ENCODE data around the gene CLCA1.
"Not testable (repeated sequence)": the region's sequence is repeated elsewhere in the genome, so short reads cannot be mapped to it uniquely, and the experiment has no call there.

The CLCA1 gene

GRCh38 chr1:86500714-86501113 is 32.0 kb downstream of the CLCA1 start:
- no peak for TF ChIP-seq CTCF (conservative IDR thresholded peaks at IDR 0.05; ENCODE audit: control insufficient read depth, insufficient read depth, low read depth, low read length)
- H3K4me3 ChIP-seq (ENCODE audit: control insufficient read depth, low read depth, low read length), result no peak overlapping the region
- DNase-seq (ENCODE audit: low read depth), result peak; percentile 30

GRCh38 chr1:86502125-86502646 is 33.5 kb downstream of the CLCA1 start:
- DNase-seq (ENCODE audit: low read depth), result peak; percentile 45
- TF ChIP-seq CTCF (conservative IDR thresholded peaks at IDR 0.05; ENCODE audit: control insufficient read depth, insufficient read depth, low read depth, low read length), result peak; percentile 36
- H3K4me3 ChIP-seq (ENCODE audit: control insufficient read depth, low read depth, low read length), result not testable (repeated sequence)

DNA sequence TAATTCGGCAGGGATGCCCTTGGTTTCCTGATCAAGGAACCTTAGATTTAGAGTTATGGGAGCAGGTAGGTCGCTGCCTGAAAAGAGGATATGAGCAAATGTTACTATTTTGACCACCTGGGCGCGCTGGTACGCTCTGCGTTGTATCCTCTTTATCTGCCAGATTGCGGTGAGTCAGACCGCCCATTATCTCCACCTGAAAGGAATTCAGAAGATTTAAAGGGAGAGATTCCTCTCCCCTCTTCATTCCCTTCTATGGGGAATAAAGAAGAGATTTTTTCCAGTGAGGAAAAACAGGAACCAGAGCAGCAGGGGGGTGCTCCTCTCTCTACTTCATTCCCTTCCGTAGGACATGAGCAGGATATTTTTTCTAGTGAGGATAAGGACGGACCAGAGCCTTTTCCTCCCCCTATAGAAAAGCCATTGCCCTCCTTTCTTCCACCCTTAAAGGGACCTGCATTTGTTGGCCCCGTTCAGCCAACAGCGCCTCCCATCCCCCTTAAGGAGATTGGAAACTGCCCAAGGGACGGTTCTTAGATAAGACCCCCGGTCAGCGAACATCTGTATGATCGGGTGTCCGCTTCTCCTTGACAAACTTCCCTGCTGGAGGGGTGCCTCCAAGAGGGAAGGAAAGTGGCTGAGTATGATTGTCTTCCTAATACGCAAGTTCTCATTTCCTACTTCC is 34.1 kb downstream of the CLCA1 start:
- DNase-seq (ENCODE audit: low read depth), result no peak
- TF ChIP-seq CTCF (conservative IDR thresholded peaks at IDR 0.05; ENCODE audit: control insufficient read depth, insufficient read depth, low read depth, low read length), result no peak
- no peak overlapping the region for H3K4me3 ChIP-seq (ENCODE audit: control insufficient read depth, low read depth, low read length)

DNA sequence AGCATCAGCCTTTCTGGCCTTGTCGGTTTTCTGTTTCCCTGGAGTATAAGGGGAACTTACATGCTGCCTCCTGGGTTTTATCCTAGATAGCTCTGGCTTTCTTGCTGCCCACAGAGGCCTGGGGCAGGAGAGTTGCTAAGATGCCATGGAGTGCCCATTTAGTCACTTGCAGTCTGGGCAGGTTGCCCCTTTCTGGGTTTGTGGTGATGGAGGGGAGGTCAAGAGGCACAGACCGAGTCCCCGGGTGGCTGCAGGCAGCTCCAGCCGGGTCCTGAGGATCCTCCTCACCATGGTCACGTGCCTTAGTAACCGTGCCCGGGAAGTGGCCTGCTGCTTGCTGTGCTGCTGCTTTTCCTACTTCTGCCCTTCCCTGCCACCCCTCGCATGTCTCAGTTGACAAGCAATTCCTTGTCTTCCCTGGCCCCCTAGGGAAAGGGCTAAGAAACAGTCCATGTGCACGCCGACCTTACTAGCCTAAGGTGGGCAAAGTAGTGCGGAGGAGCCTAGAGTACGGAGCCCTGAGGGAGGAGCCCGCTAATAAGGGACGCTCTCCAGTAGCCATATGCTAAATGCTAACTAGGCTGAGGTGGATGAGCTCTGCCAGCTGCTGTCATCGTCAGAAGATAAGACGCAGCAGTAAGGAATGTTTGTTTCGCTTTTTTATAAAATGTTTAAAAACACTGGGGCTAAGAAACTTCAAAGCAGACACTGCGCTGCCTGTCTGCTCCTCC is 34.8 kb downstream of the CLCA1 start:
- peak; percentile 22 for DNase-seq (ENCODE audit: low read depth)
- TF ChIP-seq CTCF (conservative IDR thresholded peaks at IDR 0.05; ENCODE audit: control insufficient read depth, insufficient read depth, low read depth, low read length), result no peak
- no peak overlapping the region for H3K4me3 ChIP-seq (ENCODE audit: control insufficient read depth, low read depth, low read length)

- H3K4me3 ChIP-seq (ENCODE audit: control insufficient read depth, low read depth, low read length), result no peak overlapping the region
- no peak for DNase-seq (ENCODE audit: low read depth)
- TF ChIP-seq CTCF (conservative IDR thresholded peaks at IDR 0.05; ENCODE audit: control insufficient read depth, insufficient read depth, low read depth, low read length), result no peak
These were observed 35.4 kb downstream of the CLCA1 start for GRCh38 chr1:86504137-86504479.

DNA sequence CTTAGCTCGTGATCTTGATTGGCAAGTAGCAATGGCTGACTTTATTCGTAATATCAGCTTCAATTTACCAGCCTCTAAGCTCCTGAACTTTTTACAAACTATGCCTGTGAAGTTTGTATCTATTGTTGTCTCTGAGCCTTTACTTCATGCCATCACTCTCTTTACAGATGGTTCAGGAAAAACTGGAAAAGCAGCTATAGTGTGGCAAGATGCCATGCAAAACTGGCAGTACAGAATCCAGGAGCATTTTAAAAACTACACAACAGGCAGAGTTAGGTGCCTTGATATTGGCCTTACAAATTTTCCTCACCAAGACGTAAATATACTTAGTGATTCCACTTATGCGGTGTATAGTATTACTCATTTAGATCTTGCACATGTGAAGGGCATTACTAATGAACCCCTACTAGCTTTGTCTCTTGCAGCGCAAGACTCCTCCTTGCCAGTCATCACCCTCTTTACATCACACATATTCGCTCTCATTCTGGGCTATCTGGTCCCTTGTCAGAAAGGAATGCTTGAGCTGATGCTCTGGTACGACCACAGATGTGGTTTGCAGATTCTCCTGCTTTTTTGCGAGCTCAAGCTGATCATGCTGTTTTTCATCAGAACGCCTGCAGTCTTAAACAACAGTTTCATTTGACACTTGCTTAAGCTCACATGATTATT is 36.3 kb downstream of the CLCA1 start:
- DNase-seq (ENCODE audit: low read depth), result peak; percentile 36
- TF ChIP-seq CTCF (conservative IDR thresholded peaks at IDR 0.05; ENCODE audit: control insufficient read depth, insufficient read depth, low read depth, low read length), result no peak
- H3K4me3 ChIP-seq (ENCODE audit: control insufficient read depth, low read depth, low read length), result no peak overlapping the region
